ENCODE data around the gene SEC14L1. TPM values are rescaled to one million over a fixed set of nuclear protein-coding genes. Genes with fewer than 3 reads are reported as not detected.
A peak's percentile ranks its signal among the peaks of the same experiment; 100 is the strongest.

Gene SEC14L1
- total and polyA plus RNA-seq, 2 of the 8 experiments (the other 6 are each of a cell fraction or from before 2014, with no cell fraction given): 27.2 to 74.4 TPM

DNA sequence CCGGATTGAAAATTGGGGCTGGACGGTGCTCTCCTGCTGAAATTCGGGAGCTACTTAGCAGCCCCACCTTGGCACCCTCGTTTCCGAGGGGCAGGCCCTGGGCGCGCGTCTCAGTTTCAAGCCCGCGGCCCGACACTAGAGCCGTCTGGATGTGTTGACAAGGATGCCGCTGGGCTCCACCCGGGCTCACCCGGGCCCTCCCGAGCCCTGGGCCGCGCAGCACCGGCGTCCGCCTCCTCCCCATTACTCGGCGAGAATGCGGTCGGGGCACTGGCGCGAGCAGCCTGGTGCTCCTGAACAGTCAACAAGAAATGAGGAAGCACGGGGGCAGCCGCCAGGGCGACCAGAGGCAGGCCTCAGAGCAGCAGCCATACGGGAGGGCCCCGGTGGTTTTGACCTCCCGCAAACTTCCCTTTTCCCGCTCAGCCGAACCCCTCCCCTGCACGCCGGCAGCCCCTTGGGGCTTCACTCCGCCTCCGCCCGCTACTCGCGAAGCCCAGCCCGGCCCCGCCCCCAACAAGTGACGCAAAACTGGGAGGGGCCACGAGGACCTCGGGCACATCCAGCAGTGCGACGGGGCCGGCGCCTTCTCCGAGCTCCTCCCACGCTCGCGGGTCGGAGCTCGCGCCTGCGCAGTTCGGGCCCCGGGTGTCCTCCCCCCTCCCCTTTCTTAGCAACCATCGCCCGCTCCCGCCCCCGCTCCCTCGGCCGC lies 447 bp upstream of the SEC14L1 start:
- DNase-seq (ENCODE audit: low read depth in 1 of 2, low spot score in 2 of 2) (peak; percentile 97 to 99), FAIRE-seq (no peak)
- Histone ChIP-seq H3K14ac (ENCODE audit: insufficient read length) (no peak overlapping the region), H2BK15ac (ENCODE audit: low read length) (peak overlapping the region; percentile 92; the same call in 1 of the 2 replicates), H3K56ac (replicated peaks; ENCODE audit: insufficient read length, low read depth, low read length) (no peak overlapping the region), H4K91ac (replicated peaks; ENCODE audit: insufficient read length, low read length) (peak overlapping the region; percentile 20), H4K5ac (ENCODE audit: insufficient read length, low read depth, low read length) (peak overlapping the region; percentile 80), H2AFZ (ENCODE audit: low read length) (peak overlapping the region; percentile 92; the same call in 1 of the 2 replicates), H2BK12ac (ENCODE audit: low read depth, low read length) (no peak overlapping the region), H3K18ac (ENCODE audit: extremely low read depth, low read length) (peak overlapping the region; percentile 98), H3K36me3 (ENCODE audit: control insufficient read depth in 2 of 4, insufficient read depth in 4 of 4, low read length in 3 of 4) (peaks cover 0 to 21% (median 2%) of the 10 kb centered on the region in 4 experiments; a peak in 4 of 8 replicates), H3K4me2 (ENCODE audit: insufficient read depth in 1 of 2, low read depth in 2 of 2, low read length in 2 of 2) (peak overlapping the region; percentile 82 to 88), H3K9me3 (ENCODE audit: insufficient read depth in 2 of 2, low read depth in 1 of 2, low read length in 1 of 2) (no peaks in the 10 kb centered on the region; a peak in 1 of 4 replicates), H2BK120ac (replicated peaks; ENCODE audit: low read depth, low read length) (no peak overlapping the region), H3K79me2 (ENCODE audit: control insufficient read depth in 1 of 2, insufficient read depth in 2 of 2, low read length in 2 of 2) (peaks cover 0 to 8% of the 10 kb centered on the region in 2 experiments; a peak in 1 of 4 replicates), H3K27me3 (replicated peaks in 1 of 4; ENCODE audit: control insufficient read depth in 3 of 4, extremely low read depth in 1 of 4, insufficient read depth in 3 of 4, low read length in 3 of 4) (no peaks in the 10 kb centered on the region), H3K79me1 (ENCODE audit: low read depth, low read length) (peaks cover 2% of the 10 kb centered on the region), H2BK20ac (ENCODE audit: low read length) (no peak overlapping the region), H3K9ac (replicated peaks in 1 of 4; ENCODE audit: extremely low read depth in 1 of 4, low read depth in 3 of 4, low read length in 3 of 4) (peak overlapping the region; percentile 65 to 79 (median 73); a peak in 6 of 7 replicates), H3K23me2 (ENCODE audit: low read depth, low read length) (peaks cover 5% of the 10 kb centered on the region; the same call in 1 of the 2 replicates), H4K20me1 (replicated peaks in 1 of 2; ENCODE audit: control insufficient read depth in 1 of 2, insufficient read depth in 2 of 2, low read length in 2 of 2) (no peaks in the 10 kb centered on the region), H3K23ac (ENCODE audit: insufficient read length) (no peak overlapping the region), H3K4me3 (ENCODE audit: extremely low read depth in 1 of 4, insufficient read depth in 2 of 4, low read depth in 3 of 4, low read length in 4 of 4) (peak overlapping the region; percentile 53 to 96 (median 68)), H3K4ac (replicated peaks; ENCODE audit: insufficient read length, low read depth, low read length) (peak overlapping the region; percentile 2), H2AK5ac (ENCODE audit: low read depth, low read length) (no peak overlapping the region), H2BK5ac (ENCODE audit: low read depth, low read length) (peak overlapping the region; percentile 28; the same call in 1 of the 2 replicates), H3K4me1 (replicated peaks in 1 of 4; ENCODE audit: control insufficient read depth in 3 of 4, insufficient read depth in 4 of 4, low read length in 3 of 4) (peaks cover 4 to 11% (median 8%) of the 10 kb centered on the region in 4 experiments; a peak in 6 of 7 replicates), H4K8ac (ENCODE audit: extremely low read depth, insufficient read depth, low read length) (peak overlapping the region; percentile 81), H3K27ac (ENCODE audit: low read depth, low read length) (peak overlapping the region; percentile 78)
- CTCF ChIA-PET (ENCODE audit: partially characterized antibody): interaction anchor here (0.6 to 1.5 kb wide), 4 partner anchors 9 to 53 kb away, joined by 3 to 5 read pairs (median 4); no protein-coding TSS in a partner anchor
- WGBS, 2 experiments (ENCODE audit: extremely low coverage in 1 of 2, insufficient coverage in 1 of 2, insufficient read length in 1 of 2, insufficient replicate concordance in 2 of 2, low coverage in 1 of 2, low lambda C conversion rate in 2 of 2, missing lambda C conversion rate in 1 of 2): 9% methylated on average over 40 of the region's 67 CpGs; no CpG with 5 or more reads in 1 of the 2 experiments
- POLR2A ChIA-PET (ENCODE audit: partially characterized antibody): interaction anchor here (0.8 to 1.8 kb wide), 8 partner anchors 10 to 52 kb away, joined by 3 to 8 read pairs (median 5); no protein-coding TSS in a partner anchor
- TF ChIP-seq EZH2 (IDR thresholded peaks at IDR 0.05; ENCODE audit: low read depth, low read length, severe bottlenecking): no peak
- no peak; a peak in 1 of 4 replicates for TF ChIP-seq RAD21 (IDR thresholded peaks at IDR 0.05 in 1 of 2, conservative IDR thresholded peaks at IDR 0.05 in 1 of 2; ENCODE audit: low read depth in 2 of 2, low read length in 2 of 2)
- no peak for TF ChIP-seq ZNF274 (IDR thresholded peaks at IDR 0.05; ENCODE audit: borderline replicate concordance, extremely low read depth, low read length)
- TF ChIP-seq SRF (IDR thresholded peaks at IDR 0.05; ENCODE audit: low read depth, low read length): no peak
- peak; percentile 40; the same call in 1 of the 2 replicates for TF ChIP-seq TBP (IDR thresholded peaks at IDR 0.05; ENCODE audit: low read depth, low read length)
- no peak for TF ChIP-seq BRCA1 (IDR thresholded peaks at IDR 0.05; ENCODE audit: low read depth, low read length)
- peak; percentile 73 for TF ChIP-seq NRF1 (IDR thresholded peaks at IDR 0.05; ENCODE audit: low read depth, low read length)
- no peak for TF ChIP-seq NANOG (IDR thresholded peaks at IDR 0.05; ENCODE audit: insufficient read depth, low read depth, low read length, poor library complexity, severe bottlenecking)
- no peak for TF ChIP-seq TEAD4 (IDR thresholded peaks at IDR 0.05; ENCODE audit: low read depth, low read length)
- no peak for TF ChIP-seq GABPA (IDR thresholded peaks at IDR 0.05; ENCODE audit: borderline replicate concordance, insufficient read depth, low read length)
- no peak for TF ChIP-seq POU5F1 (IDR thresholded peaks at IDR 0.05; ENCODE audit: low read depth, low read length)
